Fibroblast of villous mesenchyme (primary cell): ENCODE data around the gene PASK. TPM values are rescaled to one million over a fixed set of nuclear protein-coding genes. Genes with fewer than 3 reads are reported as not detected.
A peak's percentile ranks its signal among the peaks of the same experiment; 100 is the strongest.

ENCODE experiments used
- DNase-seq: peaks from one replicate; pipeline ENCODE4 v3.0.0-alpha.2; 2010; ENCODE audit warnings: low read depth
- H3K4me3 ChIP-seq: 2 replicates; pipeline ENCODE4 v1.5.1; 2011; ENCODE audit warnings: low read depth, mild to moderate bottlenecking, low read length
- CTCF ChIP-seq: IDR thresholded peaks from 2 replicates; pipeline ENCODE4 v1.5.1; 2012; ENCODE audit warnings: low read depth, mild to moderate bottlenecking, low read length; ENCODE audit not compliant: insufficient read depth
- total RNA-seq: library from RNA; depleted of rRNA; stranded (reverse); fragments of >200 nt; gene quantifications from 2 replicates; pipeline ENCODE4 v1.2.3, GENCODE V29; 2012

The PASK gene
- total RNA-seq, 1 donor = 2.6 TPM

GRCh38 chr2:241149925-241150659 lies 820 bp upstream of the PASK start, which contains the start of gene PPP1R7:
Gene PPP1R7 (plus strand): TSS chr2:241150467. CDS start chr2:241150496, 29 bp downstream.
- no peak for TF ChIP-seq CTCF
- peak; percentile 93 for DNase-seq

GRCh38 chr2:241149675-241149924 lies 328 bp upstream of the PASK start:
- H3K4me3 ChIP-seq = peak overlapping the region; percentile 81
- DNase-seq = no peak
- no peak for TF ChIP-seq CTCF

More at GRCh38 chr2:241149925-241150659, 820 bp upstream of the PASK start, which contains the start of gene PPP1R7:
- H3K4me3 ChIP-seq = peak within 1 kb of the TSS; percentile 81

DNA sequence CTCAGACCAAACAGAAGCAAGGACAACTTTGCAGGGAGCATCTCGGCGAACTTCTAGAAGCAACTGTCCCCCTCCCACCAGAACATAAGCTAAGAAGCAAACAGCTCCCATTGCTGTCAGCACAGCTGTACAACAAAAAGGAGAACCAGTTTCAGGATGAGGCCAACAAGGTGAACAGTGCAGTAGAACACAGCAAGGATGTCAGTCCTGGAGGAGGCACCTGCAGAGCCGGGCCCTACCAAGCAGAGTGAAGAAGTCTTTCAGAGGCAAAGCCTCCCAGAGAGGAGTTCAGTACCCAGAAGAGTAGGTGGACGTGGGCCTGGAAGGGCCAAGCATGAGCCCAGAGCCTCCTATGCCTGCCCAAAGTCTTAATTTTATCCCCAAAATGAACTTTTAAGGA lies 1.0 kb downstream of the PASK start:
- DNase-seq = no peak
- peak overlapping the region; percentile 81 for H3K4me3 ChIP-seq
- TF ChIP-seq CTCF = no peak

DNA sequence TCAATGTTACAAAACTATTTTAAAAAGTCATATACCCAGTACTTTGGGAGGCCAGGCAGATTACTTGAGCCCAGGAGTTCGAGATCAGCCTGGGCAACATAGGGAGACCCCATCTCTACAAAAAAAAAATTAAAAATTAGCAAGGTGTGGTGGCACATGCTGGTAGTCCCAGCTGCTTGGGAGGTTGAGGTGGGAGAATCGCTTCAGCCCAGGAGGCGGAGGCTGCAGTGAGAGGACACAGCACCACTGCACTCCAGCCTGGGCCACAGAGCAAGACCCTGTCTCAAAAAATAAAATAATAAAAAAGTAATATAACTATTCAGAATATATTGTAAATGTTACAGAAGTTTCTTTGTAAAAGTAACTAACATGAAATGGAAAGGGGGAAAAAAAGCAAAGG lies 1.9 kb downstream of the PASK start:
- DNase-seq = no peak
- no peak overlapping the region for H3K4me3 ChIP-seq
- TF ChIP-seq CTCF = no peak

- H3K4me3 ChIP-seq = no peak overlapping the region
- TF ChIP-seq CTCF = no peak
- DNase-seq = no peak
Measured at GRCh38 chr2:241146286-241146685, 3.0 kb downstream of the PASK start.

GRCh38 chr2:241142593-241142992 lies 6.7 kb downstream of the PASK start:
- no peak overlapping the region for H3K4me3 ChIP-seq
- no peak for TF ChIP-seq CTCF
- no peak for DNase-seq

DNA sequence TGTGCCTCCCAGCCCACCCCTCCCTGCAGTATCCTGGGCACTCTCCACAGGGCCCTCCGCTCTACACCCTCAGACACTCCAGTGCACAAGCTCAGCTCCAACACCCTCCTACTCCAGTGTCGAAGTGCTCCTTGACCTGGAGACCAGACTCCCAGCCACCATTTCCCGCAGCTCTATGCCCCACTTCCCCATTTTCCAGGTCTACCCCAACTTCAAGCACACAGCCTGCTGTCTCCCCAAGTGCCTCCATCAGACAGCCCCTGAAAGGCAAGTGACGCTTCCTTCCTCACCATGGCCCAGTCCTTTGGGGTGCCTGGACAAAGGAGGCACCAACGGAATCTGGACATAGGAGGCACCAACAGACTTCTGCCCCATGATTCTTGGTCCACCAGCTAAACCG lies 7.2 kb downstream of the PASK start:
- H3K4me3 ChIP-seq = no peak overlapping the region
- DNase-seq = no peak
- TF ChIP-seq CTCF = no peak
